ENCODE measurements around the gene CIAO2A.

Gene CIAO2A

GRCh38 chr15:64029633-64030032 lies 64.0 kb downstream of the CIAO2A start:
- Histone ChIP-seq H3K4me2 (ENCODE audit: low read length) (no peak overlapping the region), H2BK5ac (ENCODE audit: low read depth, low read length, poor library complexity) (no peak overlapping the region), H3K18ac (ENCODE audit: low read length) (no peak overlapping the region), H2AK5ac (ENCODE audit: low read length) (no peak overlapping the region), H3K79me1 (ENCODE audit: low read length) (no peaks in the 10 kb centered on the region), H3K23ac (ENCODE audit: low read length) (no peak overlapping the region), H3K4me1 (ENCODE audit: control insufficient read depth in 1 of 2, insufficient read depth in 2 of 2, low read length in 2 of 2) (peaks cover 0 to 3% of the 10 kb centered on the region in 2 experiments), H3K14ac (ENCODE audit: low read length) (no peak overlapping the region), H2AFZ (ENCODE audit: insufficient read depth, low read length, poor library complexity) (no peak overlapping the region), H3K4ac (ENCODE audit: low read depth, low read length) (no peak overlapping the region), H4K91ac (ENCODE audit: low read depth, low read length) (no peak overlapping the region), H3K27me3 (ENCODE audit: insufficient read depth, low read length) (no peaks in the 10 kb centered on the region), H2BK12ac (ENCODE audit: low read length) (no peak overlapping the region), H3K9ac (ENCODE audit: low read length) (no peak overlapping the region), H3K9me3 (ENCODE audit: insufficient read depth, low read depth, low read length) (no peaks in the 10 kb centered on the region), H3K79me2 (ENCODE audit: control insufficient read depth, insufficient read depth, low read length, poor library complexity) (no peaks in the 10 kb centered on the region), H3K27ac (ENCODE audit: low read depth, low read length) (no peak overlapping the region), H3K4me3 (ENCODE audit: low read depth, low read length) (no peak overlapping the region), H2BK120ac (ENCODE audit: insufficient read depth, low read length, poor library complexity) (no peak overlapping the region), H4K8ac (ENCODE audit: low read depth, low read length) (no peak overlapping the region), H3K36me3 (ENCODE audit: control insufficient read depth in 1 of 2, insufficient read depth in 2 of 2, low read length in 2 of 2) (no peaks in the 10 kb centered on the region), H4K12ac (ENCODE audit: low read depth, low read length) (no peak overlapping the region)
- WGBS (ENCODE audit: extremely low coverage, insufficient coverage, insufficient read length) = no CpG with 5 or more reads among the region's 4 CpGs
- no peak for DNase-seq

DNA sequence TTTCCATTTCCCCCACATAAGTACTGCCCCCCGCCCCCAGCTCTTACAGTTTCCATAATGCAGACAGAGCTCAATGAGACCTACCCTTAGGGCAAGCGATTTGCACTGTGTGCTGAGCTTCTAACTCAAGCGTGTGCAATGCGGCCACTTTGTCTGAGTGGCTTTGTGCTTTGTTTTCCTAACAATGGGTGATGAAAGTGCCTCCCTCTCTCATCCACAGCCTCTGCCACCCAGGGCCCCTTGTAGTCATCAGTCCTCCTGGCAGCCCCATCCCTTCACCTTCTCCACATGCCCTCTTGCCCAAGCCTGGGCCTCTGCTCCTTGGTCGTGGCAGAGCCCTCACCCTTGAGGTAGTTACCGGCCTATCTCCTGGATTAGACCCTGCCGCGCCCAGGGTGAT lies 64.5 kb downstream of the CIAO2A start:
- Histone ChIP-seq H2AFZ (ENCODE audit: insufficient read depth, low read length, poor library complexity) (no peak overlapping the region), H3K79me1 (ENCODE audit: low read length) (no peaks in the 10 kb centered on the region), H3K27ac (ENCODE audit: low read depth, low read length) (no peak overlapping the region), H2BK12ac (ENCODE audit: low read length) (no peak overlapping the region), H3K4me2 (ENCODE audit: low read length) (no peak overlapping the region), H3K4me3 (ENCODE audit: low read depth, low read length) (no peak overlapping the region), H3K79me2 (ENCODE audit: control insufficient read depth, insufficient read depth, low read length, poor library complexity) (no peaks in the 10 kb centered on the region), H3K9me3 (ENCODE audit: insufficient read depth, low read depth, low read length) (no peaks in the 10 kb centered on the region), H3K4ac (ENCODE audit: low read depth, low read length) (no peak overlapping the region), H3K4me1 (ENCODE audit: control insufficient read depth in 1 of 2, insufficient read depth in 2 of 2, low read length in 2 of 2) (peaks cover 0 to 3% of the 10 kb centered on the region in 2 experiments), H3K14ac (ENCODE audit: low read length) (no peak overlapping the region), H2AK5ac (ENCODE audit: low read length) (peak overlapping the region; percentile 28), H3K23ac (ENCODE audit: low read length) (no peak overlapping the region), H4K8ac (ENCODE audit: low read depth, low read length) (no peak overlapping the region), H3K9ac (ENCODE audit: low read length) (no peak overlapping the region), H3K18ac (ENCODE audit: low read length) (no peak overlapping the region), H2BK5ac (ENCODE audit: low read depth, low read length, poor library complexity) (no peak overlapping the region), H2BK120ac (ENCODE audit: insufficient read depth, low read length, poor library complexity) (no peak overlapping the region), H3K36me3 (ENCODE audit: control insufficient read depth in 1 of 2, insufficient read depth in 2 of 2, low read length in 2 of 2) (no peaks in the 10 kb centered on the region), H3K27me3 (ENCODE audit: insufficient read depth, low read length) (no peaks in the 10 kb centered on the region), H4K91ac (ENCODE audit: low read depth, low read length) (no peak overlapping the region), H4K12ac (ENCODE audit: low read depth, low read length) (no peak overlapping the region)
- DNase-seq = no peak
- WGBS (ENCODE audit: extremely low coverage, insufficient coverage, insufficient read length) = no CpG with 5 or more reads among the region's 8 CpGs

DNA sequence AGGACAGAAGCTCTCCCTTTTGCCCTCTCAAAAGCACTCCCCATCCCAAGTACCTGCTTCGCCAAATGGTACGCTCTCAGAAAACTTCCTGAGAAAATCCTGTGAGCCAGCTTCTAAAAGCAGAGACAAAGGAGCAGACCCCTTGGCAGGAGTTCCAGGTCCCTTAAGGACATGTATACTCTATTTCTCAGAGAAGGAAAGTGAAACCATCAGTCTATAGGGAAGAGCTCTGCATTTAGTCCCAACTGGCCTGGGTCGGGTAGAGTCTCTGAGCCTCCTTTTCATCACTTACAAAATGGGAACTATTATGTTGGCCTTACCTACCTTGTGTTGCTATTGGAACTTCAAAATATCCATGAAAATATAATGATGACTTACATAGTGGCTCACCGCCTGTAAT lies 67.0 kb downstream of the CIAO2A start:
- no peak overlapping the region for H2AK5ac ChIP-seq (ENCODE audit: low read length)
- H2BK12ac ChIP-seq (ENCODE audit: low read length) = no peak overlapping the region
- H3K4me2 ChIP-seq (ENCODE audit: low read length) = no peak overlapping the region
- no peaks in the 10 kb centered on the region for H3K79me1 ChIP-seq (ENCODE audit: low read length)
- no peak overlapping the region for H2BK120ac ChIP-seq (ENCODE audit: insufficient read depth, low read length, poor library complexity)
- H4K91ac ChIP-seq (ENCODE audit: low read depth, low read length) = no peak overlapping the region
- no peak overlapping the region for H3K9ac ChIP-seq (ENCODE audit: low read length)
- H3K4me1 ChIP-seq (ENCODE audit: control insufficient read depth in 1 of 2, insufficient read depth in 2 of 2, low read length in 2 of 2) = peaks cover 0 to 3% of the 10 kb centered on the region in 2 experiments
- H3K27me3 ChIP-seq (ENCODE audit: insufficient read depth, low read length) = no peaks in the 10 kb centered on the region
- H3K9me3 ChIP-seq (ENCODE audit: insufficient read depth, low read depth, low read length) = no peaks in the 10 kb centered on the region
- no peak overlapping the region for H3K27ac ChIP-seq (ENCODE audit: low read depth, low read length)
- H3K23ac ChIP-seq (ENCODE audit: low read length) = no peak overlapping the region
- H3K36me3 ChIP-seq (ENCODE audit: control insufficient read depth in 1 of 2, insufficient read depth in 2 of 2, low read length in 2 of 2) = no peaks in the 10 kb centered on the region
- no CpG with 5 or more reads among the region's 4 CpGs for WGBS (ENCODE audit: extremely low coverage, insufficient coverage, insufficient read length)
- no peaks in the 10 kb centered on the region for H3K79me2 ChIP-seq (ENCODE audit: control insufficient read depth, insufficient read depth, low read length, poor library complexity)
- no peak overlapping the region for H3K14ac ChIP-seq (ENCODE audit: low read length)
- DNase-seq = no peak
- H4K12ac ChIP-seq (ENCODE audit: low read depth, low read length) = no peak overlapping the region
- H3K4ac ChIP-seq (ENCODE audit: low read depth, low read length) = no peak overlapping the region
- no peak overlapping the region for H2BK5ac ChIP-seq (ENCODE audit: low read depth, low read length, poor library complexity)
- no peak overlapping the region for H3K4me3 ChIP-seq (ENCODE audit: low read depth, low read length)
- H4K8ac ChIP-seq (ENCODE audit: low read depth, low read length) = no peak overlapping the region
- H3K18ac ChIP-seq (ENCODE audit: low read length) = no peak overlapping the region
- no peak overlapping the region for H2AFZ ChIP-seq (ENCODE audit: insufficient read depth, low read length, poor library complexity)

DNA sequence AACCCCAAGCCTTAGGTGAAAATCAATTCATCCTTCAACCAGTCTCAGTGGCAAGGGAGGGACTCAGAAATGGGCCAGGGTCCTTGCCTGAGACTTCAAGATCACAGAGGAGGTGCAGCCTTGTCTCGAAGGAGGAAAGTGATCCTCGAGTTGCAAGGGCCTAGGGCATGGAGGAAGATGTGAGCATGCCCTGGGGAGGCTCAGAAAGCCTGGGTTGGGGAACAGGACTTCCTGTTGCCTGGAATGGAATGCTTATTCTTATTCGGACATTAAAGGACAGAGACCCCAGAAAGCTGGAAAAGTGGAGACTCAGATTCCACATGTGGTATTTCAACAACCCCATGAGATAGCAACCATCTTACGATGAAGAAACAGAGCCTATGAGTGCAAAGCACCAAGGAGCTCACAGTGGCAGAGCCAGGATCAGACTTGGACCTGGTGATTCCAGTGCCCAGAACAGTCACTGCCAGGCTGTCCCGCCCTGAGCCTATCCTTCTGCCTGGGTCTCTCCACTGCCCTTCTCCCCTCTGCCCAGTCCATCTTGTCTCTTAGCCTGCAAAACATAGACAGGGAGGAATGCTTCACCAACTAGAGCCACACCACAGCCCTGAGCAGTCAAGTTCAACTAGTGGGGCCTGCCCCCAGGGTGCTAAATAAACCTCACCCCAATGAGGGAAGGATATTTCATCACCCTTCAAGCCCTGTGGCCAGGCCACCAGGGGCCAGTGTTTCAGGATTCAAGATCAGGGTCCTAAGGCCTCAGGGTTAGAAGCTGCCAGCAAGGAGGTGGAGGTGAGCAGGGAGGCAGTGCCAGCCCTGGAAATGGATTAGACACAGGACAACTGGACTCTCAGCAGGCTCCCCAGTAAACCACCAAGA lies 69.2 kb downstream of the CIAO2A start:
- Histone ChIP-seq H3K9ac (ENCODE audit: low read length) (no peak overlapping the region), H4K8ac (ENCODE audit: low read depth, low read length) (no peak overlapping the region), H3K9me3 (ENCODE audit: insufficient read depth, low read depth, low read length) (peaks cover 2% of the 10 kb centered on the region), H3K4me1 (ENCODE audit: control insufficient read depth in 1 of 2, insufficient read depth in 2 of 2, low read length in 2 of 2) (peaks cover 0 to 7% of the 10 kb centered on the region in 2 experiments), H3K18ac (ENCODE audit: low read length) (no peak overlapping the region), H4K91ac (ENCODE audit: low read depth, low read length) (no peak overlapping the region), H3K79me1 (ENCODE audit: low read length) (no peaks in the 10 kb centered on the region), H2AK5ac (ENCODE audit: low read length) (no peak overlapping the region), H3K27ac (ENCODE audit: low read depth, low read length) (no peak overlapping the region), H3K27me3 (ENCODE audit: insufficient read depth, low read length) (no peaks in the 10 kb centered on the region), H3K23ac (ENCODE audit: low read length) (no peak overlapping the region), H3K36me3 (ENCODE audit: control insufficient read depth in 1 of 2, insufficient read depth in 2 of 2, low read length in 2 of 2) (no peaks in the 10 kb centered on the region), H3K79me2 (ENCODE audit: control insufficient read depth, insufficient read depth, low read length, poor library complexity) (no peaks in the 10 kb centered on the region), H3K14ac (ENCODE audit: low read length) (no peak overlapping the region), H2AFZ (ENCODE audit: insufficient read depth, low read length, poor library complexity) (no peak overlapping the region), H2BK12ac (ENCODE audit: low read length) (no peak overlapping the region), H3K4me3 (ENCODE audit: low read depth, low read length) (no peak overlapping the region), H3K4ac (ENCODE audit: low read depth, low read length) (no peak overlapping the region), H4K12ac (ENCODE audit: low read depth, low read length) (no peak overlapping the region), H2BK120ac (ENCODE audit: insufficient read depth, low read length, poor library complexity) (no peak overlapping the region), H3K4me2 (ENCODE audit: low read length) (no peak overlapping the region), H2BK5ac (ENCODE audit: low read depth, low read length, poor library complexity) (no peak overlapping the region)
- DNase-seq = no peak
- WGBS (ENCODE audit: extremely low coverage, insufficient coverage, insufficient read length) = no CpG with 5 or more reads among the region's 5 CpGs

Measured in trophoblast cell (in vitro differentiated cells and primary cell).